GM21723 (cell line): ENCODE measurements around the gene CANX.

Source experiments
- ATAC-seq: cut with Tn5 transposase; IDR thresholded peaks from one replicate; pipeline ENCODE4 v1.9.1; 2021; ENCODE audit warnings: mild to moderate bottlenecking, moderate library complexity; ENCODE audit not compliant: unreplicated experiment

Gene CANX

GRCh38 chr5:179773686-179774040, 74.9 kb downstream of the CANX start:
- no peak for ATAC-seq

GRCh38 chr5:179774442-179774841, 75.7 kb downstream of the CANX start:
- ATAC-seq: no peak

GRCh38 chr5:179776411-179776938, 77.7 kb downstream of the CANX start:
- no peak for ATAC-seq

DNA sequence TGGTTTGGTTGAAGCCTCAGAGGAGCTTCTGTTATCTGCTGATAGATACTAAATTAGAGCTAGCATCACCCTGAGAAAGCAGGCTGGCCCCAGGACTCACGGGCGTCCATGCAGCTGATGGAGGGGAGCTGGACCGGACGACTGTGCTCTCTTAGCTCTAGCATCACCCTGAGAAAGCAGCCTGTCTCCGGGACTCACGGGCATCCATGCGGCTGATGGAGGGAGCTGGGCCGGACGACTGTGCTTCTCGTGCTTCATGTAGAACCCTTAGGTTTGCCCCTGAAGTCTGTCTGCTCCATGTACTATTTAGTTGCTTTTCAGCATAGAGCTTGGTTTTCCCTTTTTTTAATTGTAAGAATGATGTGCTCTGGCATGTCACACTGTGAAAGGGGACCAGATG, 78.7 kb downstream of the CANX start:
- ATAC-seq: no peak

DNA sequence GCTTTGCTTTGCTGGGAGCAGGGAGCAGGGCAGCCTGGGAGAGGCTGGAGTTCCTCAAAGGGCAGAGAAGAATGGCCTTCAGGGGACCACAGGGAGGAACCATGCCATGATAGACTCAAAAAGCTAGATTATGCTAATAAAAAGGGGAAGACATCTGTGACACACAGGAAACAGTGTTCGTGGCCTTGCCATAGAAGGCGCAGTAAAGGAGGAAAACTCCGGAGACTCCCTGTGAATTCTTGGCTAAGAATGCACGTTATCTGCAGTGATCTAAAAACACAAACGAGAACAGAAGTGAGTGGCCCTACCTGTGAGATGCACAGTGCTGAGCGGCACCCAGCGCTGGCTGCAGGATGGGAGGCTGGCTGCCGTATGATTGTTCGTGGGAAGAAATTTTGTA, 79.1 kb downstream of the CANX start:
- ATAC-seq: no peak

DNA sequence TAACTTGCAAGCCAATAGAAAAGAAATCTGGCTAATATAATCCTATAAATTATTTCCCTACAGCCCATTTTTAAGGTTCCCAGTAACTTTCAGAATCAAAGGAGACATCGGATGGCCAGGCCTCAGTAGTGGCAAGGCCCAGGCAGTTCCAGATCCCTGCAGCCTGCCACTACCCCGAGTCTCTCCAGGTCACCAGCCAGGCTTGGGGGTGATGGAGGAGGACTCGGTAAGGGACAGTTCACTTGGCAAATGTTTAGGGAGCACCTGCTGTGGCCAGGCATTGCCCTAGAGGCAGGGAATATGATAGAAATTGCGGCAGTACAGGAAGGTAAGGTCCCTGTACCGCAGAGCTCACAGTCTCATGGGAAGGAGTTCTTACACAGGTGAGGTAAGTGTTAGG, 79.8 kb downstream of the CANX start:
- no peak for ATAC-seq

DNA sequence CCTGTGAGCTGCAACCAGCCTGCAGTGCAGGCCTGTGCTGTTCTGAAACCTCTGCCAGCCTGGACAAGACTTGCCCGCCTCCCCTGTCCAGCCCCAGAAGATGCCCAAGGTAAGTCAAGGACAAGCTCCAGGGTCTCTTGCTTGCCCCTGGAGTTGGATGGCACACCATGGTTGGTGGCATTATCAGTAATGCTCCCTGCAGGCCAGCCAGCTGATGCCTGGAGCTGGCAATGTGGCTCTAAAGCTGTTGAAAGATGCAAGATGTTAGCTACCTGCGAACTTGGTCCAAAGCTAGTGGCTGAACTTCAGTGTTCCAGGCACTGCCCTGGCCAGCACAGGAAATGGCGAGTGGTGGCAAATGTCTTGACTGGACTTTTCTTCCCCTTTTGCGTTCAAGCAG, 81.1 kb downstream of the CANX start:
- no peak for ATAC-seq

DNA sequence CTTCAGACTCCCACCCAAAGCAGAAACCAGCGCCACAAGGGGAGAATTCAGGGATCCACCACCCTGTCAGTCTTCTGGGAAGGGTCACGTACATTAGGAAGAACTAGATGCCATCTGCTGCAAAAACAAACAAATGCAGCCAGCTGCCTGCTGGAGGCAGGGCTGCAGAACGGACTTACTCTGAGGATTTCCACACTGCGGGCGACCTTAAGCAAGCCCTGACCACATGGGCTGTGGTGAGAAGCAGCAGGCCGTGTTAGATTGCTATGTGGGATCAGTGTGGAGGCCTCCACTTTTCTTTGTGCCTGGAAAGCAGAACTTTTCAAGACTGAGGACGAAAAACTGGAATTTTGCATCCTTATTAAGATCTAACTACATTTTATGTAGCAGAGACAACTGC, 81.6 kb downstream of the CANX start:
- no peak for ATAC-seq
